HUES48 (cell line): Measurements from ENCODE around the gene MLLT10.

ENCODE experiments used
- H3K27ac ChIP-seq: one replicate; pipeline ENCODE4 v1.7.0; 2013; ENCODE audit warnings: low read depth, low read length, inconsistent platforms
- H3K27me3 ChIP-seq: 2 replicates; pipeline ENCODE4 v1.6.1; 2013; ENCODE audit warnings: mild to moderate bottlenecking, low read length; ENCODE audit not compliant: control insufficient read depth, insufficient read depth
- H3K36me3 ChIP-seq: 2 replicates; pipeline ENCODE4 v1.6.1; 2013; ENCODE audit warnings: low read length; ENCODE audit not compliant: control insufficient read depth, insufficient read depth
- H3K4me1 ChIP-seq: 2 replicates; pipeline ENCODE4 v1.6.1; 2013; ENCODE audit warnings: mild to moderate bottlenecking, low read length; ENCODE audit not compliant: control insufficient read depth, insufficient read depth
- H3K4me3 ChIP-seq: 2 replicates; pipeline ENCODE4 v1.5.1; 2013; ENCODE audit warnings: mild to moderate bottlenecking, low read depth, low read length
- H3K9ac ChIP-seq: 2 replicates; pipeline ENCODE4 v1.6.1; 2013; ENCODE audit warnings: mild to moderate bottlenecking, low read depth, low read length, moderate library complexity
- H3K9me3 ChIP-seq: 2 replicates; pipeline ENCODE4 v1.6.1; 2013; ENCODE audit warnings: low read length; ENCODE audit not compliant: control insufficient read depth, insufficient read depth

MLLT10 gene

DNA sequence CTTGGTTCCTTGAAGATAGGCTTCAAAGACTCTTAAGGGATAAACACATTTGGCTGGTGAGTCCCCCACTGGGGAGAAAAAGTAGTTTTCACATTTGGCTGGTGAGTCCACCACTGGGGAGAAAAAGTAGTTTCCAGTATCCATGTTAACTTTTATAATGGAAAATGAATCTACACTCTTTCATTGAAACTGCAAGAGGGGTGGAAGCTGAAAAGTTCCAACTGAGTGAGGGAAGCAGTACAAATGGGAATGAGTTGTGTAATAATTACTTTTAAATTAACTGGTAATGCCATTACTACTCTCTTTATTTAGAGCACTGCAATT lies 153.9 kb downstream of the MLLT10 start:
- Histone ChIP-seq H3K27ac (no peak overlapping the region), H3K4me1 (peaks cover 1% of the 10 kb centered on the region; the same call in 1 of the 2 replicates), H3K27me3 (no peaks in the 10 kb centered on the region), H3K9ac (no peak overlapping the region), H3K4me3 (no peak overlapping the region), H3K9me3 (no peaks in the 10 kb centered on the region), H3K36me3 (peaks cover 18% of the 10 kb centered on the region)

DNA sequence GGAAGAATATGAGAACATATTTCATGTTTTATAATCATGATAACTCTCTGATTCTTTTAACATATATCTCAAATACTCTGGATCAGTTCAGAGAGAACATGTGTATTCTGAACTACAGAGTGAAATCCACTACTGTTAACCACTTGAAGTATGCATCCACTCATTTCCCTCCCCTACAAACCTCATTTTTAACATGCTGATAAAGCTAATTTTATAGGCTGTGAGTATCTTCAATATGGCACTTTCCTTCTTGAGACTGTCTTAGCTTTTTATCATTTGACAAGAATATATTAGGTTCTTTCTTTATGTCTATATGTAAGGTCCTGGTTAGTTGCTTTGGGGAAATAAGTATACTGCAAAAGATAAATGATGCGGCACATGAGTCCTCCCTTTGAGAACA lies 154.8 kb downstream of the MLLT10 start:
- Histone ChIP-seq H3K4me1 (peaks cover 6% of the 10 kb centered on the region; the same call in 1 of the 2 replicates), H3K9ac (no peak overlapping the region), H3K4me3 (no peak overlapping the region), H3K27ac (no peak overlapping the region), H3K9me3 (no peaks in the 10 kb centered on the region), H3K36me3 (peaks cover 19% of the 10 kb centered on the region), H3K27me3 (no peaks in the 10 kb centered on the region)

- no peak overlapping the region for H3K27ac ChIP-seq
- no peaks in the 10 kb centered on the region for H3K9me3 ChIP-seq
- no peaks in the 10 kb centered on the region for H3K27me3 ChIP-seq
- no peak overlapping the region for H3K9ac ChIP-seq
- H3K4me3 ChIP-seq, result no peak overlapping the region
- peaks cover 23% of the 10 kb centered on the region for H3K36me3 ChIP-seq
- H3K4me1 ChIP-seq, result peaks cover 6% of the 10 kb centered on the region; the same call in 1 of the 2 replicates
Observed at GRCh38 chr10:21689881-21690280, 155.8 kb downstream of the MLLT10 start.

DNA sequence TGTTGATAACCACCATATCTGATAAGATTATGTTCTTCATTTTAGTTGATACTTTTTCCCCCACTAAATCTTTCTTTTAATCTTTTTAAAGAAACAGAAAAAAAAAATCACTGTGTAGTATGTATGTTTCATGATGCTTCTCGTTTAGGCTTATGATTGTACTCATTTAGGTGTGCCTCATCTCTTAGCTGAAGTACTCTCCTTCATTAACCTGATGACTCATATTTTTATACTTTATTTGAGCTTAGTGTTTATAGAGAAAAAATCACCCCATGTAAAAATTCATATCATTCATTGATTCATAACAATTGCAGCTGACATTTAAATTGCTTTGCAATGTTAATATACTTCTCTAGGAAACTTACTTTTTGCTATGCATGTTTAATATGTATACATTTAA lies 158.9 kb downstream of the MLLT10 start:
- Histone ChIP-seq H3K9ac (no peak overlapping the region), H3K27me3 (no peaks in the 10 kb centered on the region), H3K27ac (no peak overlapping the region), H3K36me3 (peaks cover 22% of the 10 kb centered on the region), H3K9me3 (no peaks in the 10 kb centered on the region), H3K4me1 (peaks cover 6% of the 10 kb centered on the region; the same call in 1 of the 2 replicates), H3K4me3 (no peak overlapping the region)

GRCh38 chr10:21693418-21693817 lies 159.4 kb downstream of the MLLT10 start:
- no peaks in the 10 kb centered on the region for H3K9me3 ChIP-seq
- no peaks in the 10 kb centered on the region for H3K27me3 ChIP-seq
- H3K4me3 ChIP-seq, result no peak overlapping the region
- H3K9ac ChIP-seq, result no peak overlapping the region
- H3K27ac ChIP-seq, result no peak overlapping the region
- H3K36me3 ChIP-seq, result peaks cover 17% of the 10 kb centered on the region
- H3K4me1 ChIP-seq, result peaks cover 6% of the 10 kb centered on the region; the same call in 1 of the 2 replicates

- H3K36me3 ChIP-seq, result peaks cover 12% of the 10 kb centered on the region; the same call in 1 of the 2 replicates
- H3K27ac ChIP-seq, result no peak overlapping the region
- no peaks in the 10 kb centered on the region for H3K27me3 ChIP-seq
- no peak overlapping the region for H3K4me3 ChIP-seq
- H3K4me1 ChIP-seq, result peaks cover 6% of the 10 kb centered on the region; the same call in 1 of the 2 replicates
- H3K9ac ChIP-seq, result no peak overlapping the region
- 0 out of 2 replicates have a peak, but pooled peaks cover 3% of the 10 kb centered on the region for H3K9me3 ChIP-seq
Observed at GRCh38 chr10:21694631-21695030, 160.6 kb downstream of the MLLT10 start.

GRCh38 chr10:21696302-21696701 lies 162.3 kb downstream of the MLLT10 start:
- H3K27me3 ChIP-seq, result no peaks in the 10 kb centered on the region
- no peak overlapping the region for H3K27ac ChIP-seq
- no peak overlapping the region for H3K9ac ChIP-seq
- H3K9me3 ChIP-seq, result 0 out of 2 replicates have a peak, but pooled peaks cover 3% of the 10 kb centered on the region
- peaks cover 6% of the 10 kb centered on the region; the same call in 1 of the 2 replicates for H3K4me1 ChIP-seq
- no peak overlapping the region for H3K4me3 ChIP-seq
- peaks cover 12% of the 10 kb centered on the region; the same call in 1 of the 2 replicates for H3K36me3 ChIP-seq

DNA sequence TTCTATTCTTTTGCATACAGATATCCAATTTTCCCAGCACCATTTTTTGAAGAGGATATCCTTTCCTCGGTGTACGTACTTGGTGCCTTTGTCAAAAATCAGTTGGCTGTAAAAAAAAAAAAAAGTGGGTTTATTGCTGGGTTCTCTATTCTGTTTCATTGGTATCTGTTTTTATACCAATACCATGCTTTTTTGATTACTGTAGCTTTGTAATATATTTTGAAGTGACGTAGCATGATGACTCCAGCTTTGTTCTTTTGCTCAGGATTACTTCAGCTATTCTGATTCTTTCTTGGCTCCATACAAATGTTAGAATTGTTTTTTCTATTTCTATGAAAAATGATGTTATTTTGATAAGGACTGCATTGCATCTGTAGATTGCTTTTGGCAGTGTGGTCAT lies 165.5 kb downstream of the MLLT10 start:
- no peaks in the 10 kb centered on the region; the same call in 1 of the 2 replicates for H3K4me1 ChIP-seq
- H3K36me3 ChIP-seq, result peaks cover 7% of the 10 kb centered on the region; the same call in 1 of the 2 replicates
- 0 out of 2 replicates have a peak, but pooled peaks cover 3% of the 10 kb centered on the region for H3K9me3 ChIP-seq
- no peaks in the 10 kb centered on the region for H3K27me3 ChIP-seq
- H3K27ac ChIP-seq, result no peak overlapping the region
- H3K4me3 ChIP-seq, result no peak overlapping the region
- H3K9ac ChIP-seq, result no peak overlapping the region

GRCh38 chr10:21700474-21700873 lies 166.4 kb downstream of the MLLT10 start:
- no peak overlapping the region for H3K4me3 ChIP-seq
- no peaks in the 10 kb centered on the region for H3K27me3 ChIP-seq
- H3K9me3 ChIP-seq, result 0 out of 2 replicates have a peak, but pooled peaks cover 3% of the 10 kb centered on the region
- no peaks in the 10 kb centered on the region; the same call in 1 of the 2 replicates for H3K4me1 ChIP-seq
- H3K36me3 ChIP-seq, result peaks cover 7% of the 10 kb centered on the region; the same call in 1 of the 2 replicates
- no peak overlapping the region for H3K9ac ChIP-seq
- H3K27ac ChIP-seq, result no peak overlapping the region

GRCh38 chr10:21702633-21703111 lies 168.6 kb downstream of the MLLT10 start:
- Histone ChIP-seq H3K4me3 (no peak overlapping the region), H3K27ac (no peak overlapping the region), H3K36me3 (peaks cover 5% of the 10 kb centered on the region), H3K27me3 (no peaks in the 10 kb centered on the region), H3K4me1 (no peaks in the 10 kb centered on the region), H3K9ac (no peak overlapping the region), H3K9me3 (0 out of 2 replicates have a peak, but pooled peaks cover 3% of the 10 kb centered on the region)

- H3K4me1 ChIP-seq, result no peaks in the 10 kb centered on the region
- no peak overlapping the region for H3K9ac ChIP-seq
- no peak overlapping the region for H3K27ac ChIP-seq
- no peaks in the 10 kb centered on the region for H3K27me3 ChIP-seq
- H3K9me3 ChIP-seq, result no peaks in the 10 kb centered on the region
- H3K4me3 ChIP-seq, result no peak overlapping the region
- peaks cover 5% of the 10 kb centered on the region; the same call in 1 of the 2 replicates for H3K36me3 ChIP-seq
Observed at GRCh38 chr10:21705142-21705827, 171.3 kb downstream of the MLLT10 start.
